Neural cell (in vitro differentiated cells): ENCODE results near the gene CYP2U1.

Experiments
- CTCF ChIP-seq: fragments of 450-650 bp; IDR thresholded peaks from 2 replicates; pipeline ENCODE4 v1.5.1; 2014; ENCODE audit warnings: antibody characterized with exemption, mild to moderate bottlenecking, moderate library complexity; ENCODE audit not compliant: poor library complexity, severe bottlenecking
- EP300 ChIP-seq: fragments of 450-650 bp; conservative IDR thresholded peaks from 2 replicates; pipeline ENCODE4 v1.6.1; 2014; ENCODE audit warnings: antibody characterized with exemption, mild to moderate bottlenecking, moderate library complexity; ENCODE audit not compliant: poor library complexity, severe bottlenecking

- TF ChIP-seq CTCF (no peak), EP300 (no peak)
Measured at GRCh38 chr4:107891299-107891698, 40.0 kb upstream of the CYP2U1 start.
